ENCODE data around the gene ZNF700.
"Not testable (repeated sequence)": the region's sequence is repeated elsewhere in the genome, so short reads cannot be mapped to it uniquely, and the experiment has no call there.

The ZNF700 gene

GRCh38 chr19:11921852-11922495, 2.9 kb upstream of the ZNF700 start:
- in situ Hi-C loops (cut with MboI; ENCODE audit: low pct_unique_long_range_greater_than_20kb, low sequenced_read_pairs, unreplicated experiment), result no loop called here
- no peak for TF ChIP-seq CTCF (IDR thresholded peaks at IDR 0.05; ENCODE audit: extremely low read depth, insufficient read depth, missing control alignments)
- no peak for DNase-seq (ENCODE audit: low spot score)

GRCh38 chr19:11925651-11926187, 812 bp downstream of the ZNF700 start:
- DNase-seq (ENCODE audit: low spot score); in situ Hi-C loops (cut with MboI; ENCODE audit: low pct_unique_long_range_greater_than_20kb, low sequenced_read_pairs, unreplicated experiment): not testable (repeated sequence)

GRCh38 chr19:11927227-11927626, 2.3 kb downstream of the ZNF700 start:
- TF ChIP-seq CTCF (IDR thresholded peaks at IDR 0.05; ENCODE audit: extremely low read depth, insufficient read depth, missing control alignments), result no peak
- in situ Hi-C loops (cut with MboI; ENCODE audit: low pct_unique_long_range_greater_than_20kb, low sequenced_read_pairs, unreplicated experiment), result no loop called here
- DNase-seq (ENCODE audit: low spot score), result no peak

- no peak for DNase-seq (ENCODE audit: low spot score)
- in situ Hi-C loops (cut with MboI; ENCODE audit: low pct_unique_long_range_greater_than_20kb, low sequenced_read_pairs, unreplicated experiment), result no loop called here
- TF ChIP-seq CTCF (IDR thresholded peaks at IDR 0.05; ENCODE audit: extremely low read depth, insufficient read depth, missing control alignments), result no peak
Measured at GRCh38 chr19:11931051-11931450, 6.1 kb downstream of the ZNF700 start.

- no peak for DNase-seq (ENCODE audit: low spot score)
- no peak for TF ChIP-seq CTCF (IDR thresholded peaks at IDR 0.05; ENCODE audit: extremely low read depth, insufficient read depth, missing control alignments)
- in situ Hi-C loops (cut with MboI; ENCODE audit: low pct_unique_long_range_greater_than_20kb, low sequenced_read_pairs, unreplicated experiment), result no loop called here
Measured at GRCh38 chr19:11931513-11931912, 6.6 kb downstream of the ZNF700 start.

GRCh38 chr19:11935829-11936228, 10.9 kb downstream of the ZNF700 start:
- in situ Hi-C loops (cut with MboI; ENCODE audit: low pct_unique_long_range_greater_than_20kb, low sequenced_read_pairs, unreplicated experiment), result not testable (repeated sequence)

GRCh38 chr19:11938383-11938782, 13.5 kb downstream of the ZNF700 start:
- DNase-seq (ENCODE audit: low spot score); in situ Hi-C loops (cut with MboI; ENCODE audit: low pct_unique_long_range_greater_than_20kb, low sequenced_read_pairs, unreplicated experiment): not testable (repeated sequence)

More at GRCh38 chr19:11935829-11936228, 10.9 kb downstream of the ZNF700 start:
- DNase-seq (ENCODE audit: low spot score), result not testable (repeated sequence)

- DNase-seq (ENCODE audit: low spot score); in situ Hi-C loops (cut with MboI; ENCODE audit: low pct_unique_long_range_greater_than_20kb, low sequenced_read_pairs, unreplicated experiment): not testable (repeated sequence)
Measured at GRCh38 chr19:11941361-11941887, 16.5 kb downstream of the ZNF700 start.
